ENCODE results near the gene KDM3B.
A peak's percentile ranks its signal among the peaks of the same experiment; 100 is the strongest.

KDM3B gene

GRCh38 chr5:138452720-138453119 lies 100.2 kb downstream of the KDM3B start:
- Histone ChIP-seq H3K27ac (ENCODE audit: low read length) (no peak overlapping the region), H3K4me1 (ENCODE audit: control insufficient read depth, insufficient read depth, low read length) (peaks cover 22% of the 10 kb centered on the region), H3K4me3 (ENCODE audit: low read length in 2 of 2) (no peak overlapping the region), H3K36me3 (ENCODE audit: control insufficient read depth in 2 of 2, insufficient read depth in 2 of 2, low read length in 2 of 2) (no peaks in the 10 kb centered on the region), H3K9ac (ENCODE audit: low read length in 2 of 2) (no peak overlapping the region), H3K27me3 (ENCODE audit: control insufficient read depth in 1 of 2, insufficient read depth in 2 of 2, low read length in 2 of 2) (no peaks in the 10 kb centered on the region), H3K9me3 (ENCODE audit: control insufficient read depth in 2 of 2, low read length in 2 of 2) (no peaks in the 10 kb centered on the region)

- H3K9me3 ChIP-seq (ENCODE audit: control insufficient read depth in 2 of 2, low read length in 2 of 2), result no peaks in the 10 kb centered on the region
- H3K4me1 ChIP-seq (ENCODE audit: control insufficient read depth, insufficient read depth, low read length), result peaks cover 31% of the 10 kb centered on the region
- no peak overlapping the region for H3K9ac ChIP-seq (ENCODE audit: low read length in 2 of 2)
- no peak overlapping the region for H3K4me3 ChIP-seq (ENCODE audit: low read length in 2 of 2)
- no peaks in the 10 kb centered on the region for H3K27me3 ChIP-seq (ENCODE audit: control insufficient read depth in 1 of 2, insufficient read depth in 2 of 2, low read length in 2 of 2)
- H3K36me3 ChIP-seq (ENCODE audit: control insufficient read depth in 2 of 2, insufficient read depth in 2 of 2, low read length in 2 of 2), result no peaks in the 10 kb centered on the region
- no peak overlapping the region for H3K27ac ChIP-seq (ENCODE audit: low read length)
These were observed 101.1 kb downstream of the KDM3B start for GRCh38 chr5:138453590-138453989.

- Histone ChIP-seq H3K9ac (ENCODE audit: low read length in 2 of 2) (no peak overlapping the region), H3K4me3 (ENCODE audit: low read length in 2 of 2) (no peak overlapping the region), H3K4me1 (ENCODE audit: control insufficient read depth, insufficient read depth, low read length) (peaks cover 34% of the 10 kb centered on the region), H3K9me3 (ENCODE audit: control insufficient read depth in 2 of 2, low read length in 2 of 2) (no peaks in the 10 kb centered on the region), H3K27me3 (ENCODE audit: control insufficient read depth in 1 of 2, insufficient read depth in 2 of 2, low read length in 2 of 2) (no peaks in the 10 kb centered on the region), H3K27ac (ENCODE audit: low read length) (no peak overlapping the region), H3K36me3 (ENCODE audit: control insufficient read depth in 2 of 2, insufficient read depth in 2 of 2, low read length in 2 of 2) (no peaks in the 10 kb centered on the region)
These were observed 101.6 kb downstream of the KDM3B start for GRCh38 chr5:138454121-138454520.

- Histone ChIP-seq H3K27ac (ENCODE audit: low read length) (peak overlapping the region; percentile 69), H3K9me3 (ENCODE audit: control insufficient read depth in 2 of 2, low read length in 2 of 2) (no peaks in the 10 kb centered on the region), H3K4me1 (ENCODE audit: control insufficient read depth, insufficient read depth, low read length) (peaks cover 27% of the 10 kb centered on the region), H3K9ac (ENCODE audit: low read length in 2 of 2) (peak overlapping the region; percentile 16 to 47), H3K4me3 (ENCODE audit: low read length in 2 of 2) (peak overlapping the region; percentile 37 to 49), H3K27me3 (ENCODE audit: control insufficient read depth in 1 of 2, insufficient read depth in 2 of 2, low read length in 2 of 2) (no peaks in the 10 kb centered on the region), H3K36me3 (ENCODE audit: control insufficient read depth in 2 of 2, insufficient read depth in 2 of 2, low read length in 2 of 2) (no peaks in the 10 kb centered on the region)
These were observed 102.9 kb downstream of the KDM3B start for GRCh38 chr5:138455232-138455930.

- Histone ChIP-seq H3K9me3 (ENCODE audit: control insufficient read depth in 2 of 2, low read length in 2 of 2) (no peaks in the 10 kb centered on the region), H3K36me3 (ENCODE audit: control insufficient read depth in 2 of 2, insufficient read depth in 2 of 2, low read length in 2 of 2) (no peaks in the 10 kb centered on the region), H3K4me1 (ENCODE audit: control insufficient read depth, insufficient read depth, low read length) (peaks cover 31% of the 10 kb centered on the region), H3K9ac (ENCODE audit: low read length in 2 of 2) (peak overlapping the region in 1 of 2 donors; percentile 17), H3K27me3 (ENCODE audit: control insufficient read depth in 1 of 2, insufficient read depth in 2 of 2, low read length in 2 of 2) (no peaks in the 10 kb centered on the region), H3K27ac (ENCODE audit: low read length) (no peak overlapping the region), H3K4me3 (ENCODE audit: low read length in 2 of 2) (peak overlapping the region; percentile 29 to 40)
These were observed 105.2 kb downstream of the KDM3B start for GRCh38 chr5:138457531-138458275.

GRCh38 chr5:138458384-138458783 lies 105.9 kb downstream of the KDM3B start:
- H3K27ac ChIP-seq (ENCODE audit: low read length), result no peak overlapping the region
- no peaks in the 10 kb centered on the region for H3K27me3 ChIP-seq (ENCODE audit: control insufficient read depth in 1 of 2, insufficient read depth in 2 of 2, low read length in 2 of 2)
- peak overlapping the region; percentile 29 to 40 for H3K4me3 ChIP-seq (ENCODE audit: low read length in 2 of 2)
- no peaks in the 10 kb centered on the region for H3K9me3 ChIP-seq (ENCODE audit: control insufficient read depth in 2 of 2, low read length in 2 of 2)
- peaks cover 32% of the 10 kb centered on the region for H3K4me1 ChIP-seq (ENCODE audit: control insufficient read depth, insufficient read depth, low read length)
- no peak overlapping the region for H3K9ac ChIP-seq (ENCODE audit: low read length in 2 of 2)
- H3K36me3 ChIP-seq (ENCODE audit: control insufficient read depth in 2 of 2, insufficient read depth in 2 of 2, low read length in 2 of 2), result no peaks in the 10 kb centered on the region

- Histone ChIP-seq H3K4me1 (ENCODE audit: control insufficient read depth, insufficient read depth, low read length) (peaks cover 37% of the 10 kb centered on the region), H3K36me3 (ENCODE audit: control insufficient read depth in 2 of 2, insufficient read depth in 2 of 2, low read length in 2 of 2) (no peaks in the 10 kb centered on the region), H3K4me3 (ENCODE audit: low read length in 2 of 2) (no peak overlapping the region), H3K9ac (ENCODE audit: low read length in 2 of 2) (no peak overlapping the region), H3K9me3 (ENCODE audit: control insufficient read depth in 2 of 2, low read length in 2 of 2) (no peaks in the 10 kb centered on the region), H3K27me3 (ENCODE audit: control insufficient read depth in 1 of 2, insufficient read depth in 2 of 2, low read length in 2 of 2) (no peaks in the 10 kb centered on the region), H3K27ac (ENCODE audit: low read length) (no peak overlapping the region)
These were observed 106.4 kb downstream of the KDM3B start for GRCh38 chr5:138458856-138459255.

GRCh38 chr5:138459311-138459933 lies 106.9 kb downstream of the KDM3B start:
- H3K4me3 ChIP-seq (ENCODE audit: low read length in 2 of 2), result no peak overlapping the region
- peaks cover 41% of the 10 kb centered on the region for H3K4me1 ChIP-seq (ENCODE audit: control insufficient read depth, insufficient read depth, low read length)
- no peaks in the 10 kb centered on the region for H3K9me3 ChIP-seq (ENCODE audit: control insufficient read depth in 2 of 2, low read length in 2 of 2)
- H3K36me3 ChIP-seq (ENCODE audit: control insufficient read depth in 2 of 2, insufficient read depth in 2 of 2, low read length in 2 of 2), result no peaks in the 10 kb centered on the region
- no peaks in the 10 kb centered on the region for H3K27me3 ChIP-seq (ENCODE audit: control insufficient read depth in 1 of 2, insufficient read depth in 2 of 2, low read length in 2 of 2)
- H3K9ac ChIP-seq (ENCODE audit: low read length in 2 of 2), result no peak overlapping the region
- no peak overlapping the region for H3K27ac ChIP-seq (ENCODE audit: low read length)

- Histone ChIP-seq H3K4me1 (ENCODE audit: control insufficient read depth, insufficient read depth, low read length) (peaks cover 36% of the 10 kb centered on the region), H3K4me3 (ENCODE audit: low read length in 2 of 2) (no peak overlapping the region), H3K9me3 (ENCODE audit: control insufficient read depth in 2 of 2, low read length in 2 of 2) (no peaks in the 10 kb centered on the region), H3K27me3 (ENCODE audit: control insufficient read depth in 1 of 2, insufficient read depth in 2 of 2, low read length in 2 of 2) (no peaks in the 10 kb centered on the region), H3K9ac (ENCODE audit: low read length in 2 of 2) (no peak overlapping the region), H3K27ac (ENCODE audit: low read length) (no peak overlapping the region), H3K36me3 (ENCODE audit: control insufficient read depth in 2 of 2, insufficient read depth in 2 of 2, low read length in 2 of 2) (no peaks in the 10 kb centered on the region)
These were observed 107.7 kb downstream of the KDM3B start for GRCh38 chr5:138460032-138460693.

- H3K9ac ChIP-seq (ENCODE audit: low read length in 2 of 2), result peak overlapping the region in 1 of 2 donors; percentile 21
- no peaks in the 10 kb centered on the region for H3K36me3 ChIP-seq (ENCODE audit: control insufficient read depth in 2 of 2, insufficient read depth in 2 of 2, low read length in 2 of 2)
- no peak overlapping the region for H3K4me3 ChIP-seq (ENCODE audit: low read length in 2 of 2)
- H3K4me1 ChIP-seq (ENCODE audit: control insufficient read depth, insufficient read depth, low read length), result peaks cover 40% of the 10 kb centered on the region
- no peaks in the 10 kb centered on the region for H3K9me3 ChIP-seq (ENCODE audit: control insufficient read depth in 2 of 2, low read length in 2 of 2)
- H3K27ac ChIP-seq (ENCODE audit: low read length), result peak overlapping the region; percentile 41
- no peaks in the 10 kb centered on the region for H3K27me3 ChIP-seq (ENCODE audit: control insufficient read depth in 1 of 2, insufficient read depth in 2 of 2, low read length in 2 of 2)
These were observed 109.0 kb downstream of the KDM3B start for GRCh38 chr5:138461343-138462125.
